HL-60/S4 treated with phorbol 12-myristate 13-acetate at 8.2 ng/mL for 4 days and 3 days (cell line): ENCODE data around the gene KLK4.

ENCODE experiments used
- in situ Hi-C: fragments of 300-500 bp; cut with MboI; formaldehyde crosslinking; loops from 2 replicates; pipeline ENCODE4 v1.15.0; 2022; ENCODE audit warnings: low sequenced_read_pairs

Gene KLK4, protein sequence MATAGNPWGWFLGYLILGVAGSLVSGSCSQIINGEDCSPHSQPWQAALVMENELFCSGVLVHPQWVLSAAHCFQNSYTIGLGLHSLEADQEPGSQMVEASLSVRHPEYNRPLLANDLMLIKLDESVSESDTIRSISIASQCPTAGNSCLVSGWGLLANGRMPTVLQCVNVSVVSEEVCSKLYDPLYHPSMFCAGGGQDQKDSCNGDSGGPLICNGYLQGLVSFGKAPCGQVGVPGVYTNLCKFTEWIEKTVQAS

GRCh38 chr19:50911206-50912101 lies at the start of gene KLK4:
KLK4 (minus strand) TSS chr19:50911395; CDS start chr19:50910738, 657 bp downstream.
- in situ Hi-C loops = no loop called here

GRCh38 chr19:50959731-50960500 lies 48.7 kb upstream of the KLK4 start:
- in situ Hi-C loops = no loop called here

DNA sequence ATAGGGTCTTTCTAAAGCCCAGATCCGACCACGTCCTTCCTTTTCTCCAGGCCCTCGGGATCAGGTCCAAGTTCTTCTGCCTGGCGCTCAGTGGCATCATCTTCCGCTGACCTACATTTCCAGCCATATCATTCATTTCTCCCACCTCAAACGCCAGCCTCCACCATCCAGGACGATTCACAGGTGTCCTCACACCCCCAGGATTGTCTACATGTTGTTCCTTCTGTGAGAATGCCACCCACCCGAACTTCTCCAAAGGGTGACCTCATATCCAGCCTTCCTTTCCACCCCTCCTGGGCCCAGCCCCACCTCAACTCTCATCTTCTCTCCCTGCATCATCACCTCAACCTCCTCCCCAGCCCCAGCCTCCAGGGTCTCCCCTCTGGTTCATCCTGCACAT lies 46.4 kb upstream of the KLK4 start:
- in situ Hi-C loops = no loop called here

DNA sequence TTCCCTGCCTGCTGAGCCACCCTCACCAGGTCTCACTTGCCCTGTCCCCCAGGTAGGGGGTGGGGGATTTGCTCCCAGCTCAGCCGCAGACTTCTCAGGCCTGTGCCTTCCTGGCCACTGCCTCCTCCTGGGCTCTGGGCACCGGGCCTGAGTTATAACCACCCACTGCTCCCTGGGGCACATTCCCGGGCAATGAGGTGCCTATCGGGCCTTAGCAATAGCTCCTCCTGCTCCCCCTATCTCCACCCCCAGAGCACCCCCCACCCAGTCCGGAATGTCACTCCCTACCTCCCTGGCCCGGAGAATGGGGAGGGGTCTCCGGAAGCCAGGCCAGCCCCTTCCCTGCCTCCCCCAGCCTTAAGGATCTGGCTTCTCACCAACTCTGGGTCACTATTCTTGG lies 41.7 kb upstream of the KLK4 start, which contains the start of gene KLK5:
Gene KLK5, minus strand, starts transcription at position 129 of the 400 bp plus-strand sequence. CDS start 381 bp downstream, outside the sequence.
- in situ Hi-C loops = no loop called here

- in situ Hi-C loops = no loop called here
These were observed 38.7 kb upstream of the KLK4 start for GRCh38 chr19:50949861-50950260.

DNA sequence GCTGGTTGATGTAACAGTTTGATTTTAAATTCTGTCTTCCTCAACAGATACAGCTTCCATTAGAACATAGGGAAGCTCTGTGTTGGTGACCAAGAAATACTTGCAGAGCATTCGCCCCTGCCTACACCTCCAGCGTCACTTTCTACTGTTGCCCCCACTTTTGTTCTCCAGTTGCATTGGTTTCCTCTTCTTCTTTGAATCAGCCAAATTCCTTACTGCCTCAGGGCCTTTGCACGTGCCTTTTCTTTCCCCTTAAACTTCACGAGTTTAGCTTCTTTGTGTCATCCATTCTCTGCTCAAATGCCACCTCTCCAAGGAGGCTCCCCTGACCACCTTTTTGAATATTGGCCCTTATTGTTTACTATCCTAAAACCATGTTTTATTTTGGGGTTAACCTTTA lies 35.9 kb upstream of the KLK4 start:
- in situ Hi-C loops = no loop called here

- in situ Hi-C loops = no loop called here
These were observed 33.6 kb upstream of the KLK4 start for GRCh38 chr19:50944795-50945194.

- in situ Hi-C loops = no loop called here
These were observed 32.1 kb upstream of the KLK4 start for GRCh38 chr19:50943074-50943828.

GRCh38 chr19:50939596-50939995 lies 28.4 kb upstream of the KLK4 start:
- in situ Hi-C loops = no loop called here

- in situ Hi-C loops = no loop called here
These were observed 22.4 kb upstream of the KLK4 start for GRCh38 chr19:50933640-50934039.

DNA sequence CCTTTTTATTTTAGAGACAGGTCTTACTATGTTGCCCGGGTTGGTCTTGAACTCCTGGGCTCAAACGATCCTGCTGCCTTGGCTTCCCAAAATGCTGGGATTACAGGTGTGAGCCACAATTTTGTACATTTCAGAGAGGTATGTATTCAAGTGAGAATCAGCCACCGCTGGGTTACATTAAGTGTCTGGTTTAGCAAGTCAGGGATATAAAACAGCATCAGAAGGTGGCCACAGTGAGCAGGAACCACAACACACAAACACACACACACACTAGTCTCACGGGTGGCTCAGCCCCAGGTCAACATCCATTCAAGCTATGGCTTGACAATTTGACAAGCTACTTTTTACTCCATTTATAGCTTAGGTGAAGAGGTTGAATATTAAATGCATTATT lies 21.5 kb upstream of the KLK4 start:
- in situ Hi-C loops = no loop called here

DNA sequence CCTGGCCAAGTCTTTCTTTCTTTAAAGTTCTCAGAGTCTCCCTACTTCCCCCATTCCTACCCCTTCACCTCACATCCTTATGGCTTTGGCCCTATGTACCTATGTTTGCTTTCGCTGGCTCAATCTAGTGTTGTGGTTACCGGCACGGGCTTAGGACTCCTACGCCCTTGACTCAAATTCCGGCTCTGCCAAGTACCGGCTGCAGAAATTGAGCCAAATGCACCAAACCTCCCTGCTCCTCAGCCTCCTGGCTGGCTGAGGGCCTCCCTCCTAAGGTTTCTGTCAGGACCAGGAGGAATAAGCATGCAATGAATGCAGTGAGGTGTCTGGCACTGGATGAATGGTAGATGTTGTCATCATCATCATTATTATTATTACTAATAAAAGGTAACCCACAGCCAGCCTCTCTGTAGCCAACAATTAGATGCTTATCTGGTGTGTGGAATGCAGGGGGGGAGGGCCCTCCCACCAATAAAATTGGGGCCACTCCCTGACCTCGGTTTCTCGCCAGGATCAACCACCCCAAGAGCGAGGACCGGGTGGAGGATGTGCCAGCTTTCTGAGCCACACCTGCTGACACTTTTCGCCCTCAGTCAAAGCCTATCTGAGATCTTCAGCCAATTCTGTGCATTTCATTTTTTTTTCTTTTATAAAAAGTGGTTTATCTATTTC lies 21.0 kb upstream of the KLK4 start:
- in situ Hi-C loops = no loop called here

DNA sequence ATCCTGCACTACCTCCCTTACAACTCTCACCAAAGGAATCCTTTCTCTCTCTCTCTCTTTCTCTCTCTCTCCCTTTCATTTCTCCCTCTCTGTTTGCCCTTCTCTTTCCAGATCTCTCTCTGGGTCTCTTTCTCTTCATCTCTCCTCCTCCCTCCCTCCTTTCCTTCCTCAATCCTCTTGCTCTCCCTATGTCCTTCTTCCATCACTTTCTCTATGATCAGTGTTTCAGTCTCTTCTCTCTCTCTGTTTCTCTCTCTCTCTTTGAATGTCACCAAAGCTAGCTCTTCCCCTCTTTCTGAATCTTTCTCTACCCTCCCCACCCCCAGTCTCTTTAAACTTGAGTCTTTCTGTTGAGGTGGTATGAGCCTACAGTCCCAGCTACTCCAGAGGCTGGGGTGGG lies 19.8 kb upstream of the KLK4 start:
- in situ Hi-C loops = no loop called here

DNA sequence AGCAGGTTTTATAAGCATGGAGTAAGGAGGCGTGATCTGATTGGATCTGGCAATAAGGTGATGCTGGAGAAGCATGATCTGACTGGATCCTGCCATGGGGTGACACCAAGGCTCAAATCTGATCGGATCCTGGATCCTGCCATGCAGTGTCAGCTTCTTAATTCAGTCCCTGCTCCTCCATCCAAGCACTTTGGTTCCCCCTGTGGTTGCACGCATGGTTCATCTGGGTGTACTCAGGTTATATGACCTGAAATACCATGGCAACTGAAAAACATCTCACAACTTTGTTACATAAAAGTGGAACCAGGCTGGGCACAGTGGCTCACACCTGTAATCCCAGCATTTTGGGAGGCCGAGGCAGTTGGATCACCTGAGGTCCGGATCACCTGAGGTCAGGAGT lies 17.6 kb upstream of the KLK4 start:
- in situ Hi-C loops = no loop called here

- in situ Hi-C loops = no loop called here
These were observed 14.9 kb upstream of the KLK4 start for GRCh38 chr19:50926144-50926543.

GRCh38 chr19:50925734-50926133 lies 14.5 kb upstream of the KLK4 start:
- in situ Hi-C loops = no loop called here

DNA sequence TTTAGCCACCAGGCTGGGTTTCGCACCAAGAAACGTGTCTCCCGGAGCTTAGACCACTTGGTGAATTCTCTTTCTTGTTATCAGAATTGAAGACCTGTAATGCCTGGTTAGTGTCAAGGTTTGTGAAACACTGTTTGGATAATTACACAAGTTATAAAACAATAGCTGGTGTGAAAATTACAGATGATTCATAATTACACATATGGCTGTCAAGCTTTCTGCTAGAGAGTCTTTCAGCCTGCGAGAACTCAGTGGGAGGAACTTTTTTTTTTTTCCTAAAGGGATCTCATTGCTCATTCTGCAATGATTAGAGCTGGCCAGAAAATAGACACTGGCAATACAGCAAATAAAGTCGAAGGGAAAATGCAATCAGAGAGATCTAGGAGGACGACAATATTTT lies 13.4 kb upstream of the KLK4 start:
- in situ Hi-C loops = no loop called here

DNA sequence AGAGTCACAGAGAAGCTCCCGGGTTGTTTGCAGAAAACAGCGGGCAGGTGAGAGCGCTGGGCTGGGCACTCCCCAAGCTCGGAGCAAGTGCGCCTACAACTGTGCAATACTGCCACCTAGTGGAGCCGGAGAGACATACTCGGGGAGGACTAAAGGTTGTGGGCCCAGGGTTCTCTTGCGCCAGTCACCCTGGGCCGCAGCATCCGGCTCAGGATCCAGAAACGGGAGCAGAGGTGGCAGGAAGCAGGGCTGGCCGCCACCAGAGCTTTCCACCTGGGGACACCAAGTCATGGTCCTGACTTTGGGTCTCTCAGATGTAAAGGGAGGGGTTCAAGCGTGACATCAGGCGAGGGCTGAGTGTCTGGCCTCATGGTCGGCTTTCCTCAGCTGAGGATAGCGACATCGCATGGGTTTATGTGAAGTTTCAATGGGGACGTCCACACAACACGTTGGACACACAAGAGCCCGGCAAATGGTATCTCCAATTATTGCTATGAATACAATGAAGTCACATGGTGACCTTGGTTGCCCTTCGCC lies 11.2 kb upstream of the KLK4 start:
- in situ Hi-C loops = no loop called here

DNA sequence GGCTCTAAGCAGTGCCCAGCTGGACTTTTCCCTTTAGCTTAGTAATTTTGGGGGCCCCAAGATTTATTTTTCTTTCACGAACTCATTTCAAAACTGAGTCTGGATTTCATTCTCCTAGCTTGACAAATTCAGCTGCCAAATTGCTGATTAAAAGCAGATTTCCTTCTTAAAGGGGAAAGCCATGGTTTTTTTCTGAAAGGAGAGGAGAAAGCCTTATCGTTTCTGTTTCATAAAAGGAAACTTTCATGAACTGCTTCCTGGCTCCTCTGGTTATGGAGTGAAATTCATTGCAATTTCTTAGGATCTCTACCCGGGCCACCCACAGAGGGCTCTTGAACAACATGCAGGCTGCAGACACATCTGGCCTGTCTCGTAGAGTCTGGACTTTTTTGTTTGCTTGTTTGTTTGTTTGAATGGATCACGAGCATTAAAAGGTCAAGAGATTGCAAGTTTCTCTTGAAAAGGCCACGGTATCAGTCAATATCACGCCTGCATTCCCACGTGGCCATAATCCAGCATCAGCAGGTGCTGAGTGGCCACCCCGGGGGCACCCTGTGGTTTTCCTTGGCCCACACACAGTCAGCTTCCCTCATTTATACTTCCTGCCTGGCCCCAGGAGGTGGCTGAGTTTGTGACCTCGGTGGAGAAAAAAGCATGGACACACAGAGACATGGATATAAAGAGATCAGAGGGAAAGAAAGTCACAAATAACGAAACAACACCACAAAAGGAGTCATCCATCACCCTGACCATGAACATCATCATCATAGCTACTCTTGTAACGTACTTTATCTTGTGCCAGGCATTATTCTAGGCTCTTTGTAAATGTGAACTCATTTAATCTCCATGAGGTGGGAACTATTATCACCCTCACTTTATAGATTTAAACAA lies 10.5 kb upstream of the KLK4 start:
- in situ Hi-C loops = no loop called here
